ENCODE measurements around the gene FAM107A.

FAM107A gene

GRCh38 chr3:58591517-58592510 is 14.6 kb upstream of the FAM107A start:
- no peak for DNase-seq

GRCh38 chr3:58588030-58588614 is 10.9 kb upstream of the FAM107A start:
- peak; percentile 22 for DNase-seq

DNA sequence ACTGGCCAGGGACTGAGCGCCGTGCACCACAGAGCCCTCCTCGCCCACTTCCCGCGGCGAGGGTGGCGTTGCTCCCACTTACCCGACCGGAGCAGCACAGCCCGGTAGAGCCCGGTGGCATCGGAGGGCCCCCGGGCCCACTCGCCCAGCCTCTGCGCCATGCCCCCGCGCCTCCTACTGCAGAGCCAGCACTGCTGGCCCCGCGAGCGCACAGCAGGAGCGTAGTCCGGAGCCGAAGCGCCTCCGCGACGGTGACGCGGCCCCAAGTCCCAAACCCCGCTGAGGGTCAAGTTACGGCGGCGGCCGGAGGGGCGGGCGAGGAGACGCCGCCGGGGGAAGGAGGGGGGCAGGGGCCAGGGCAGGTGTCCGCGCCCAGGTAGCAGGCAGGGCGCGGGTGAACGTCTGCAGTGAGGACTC is 9.6 kb upstream of the FAM107A start:
- no peak for DNase-seq

DNA sequence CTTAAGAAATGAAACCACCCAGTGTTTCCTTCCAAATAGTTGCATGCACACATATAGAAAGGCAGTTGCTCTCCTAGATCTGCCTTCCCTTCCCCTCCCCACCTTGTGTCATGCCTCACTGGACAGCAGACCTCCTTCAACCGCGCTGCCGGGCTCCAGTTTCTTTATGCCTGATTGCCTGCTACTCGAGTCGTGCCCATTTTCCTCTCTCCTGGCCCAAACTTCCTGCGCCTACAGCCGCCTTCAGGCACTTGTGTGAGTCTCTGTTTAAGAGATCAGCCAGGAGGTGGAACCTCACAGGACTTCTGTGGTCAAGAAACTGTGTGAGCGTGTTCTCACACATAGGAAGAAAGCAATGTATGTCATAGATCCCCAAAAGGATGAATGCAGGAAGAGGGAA is 8.8 kb upstream of the FAM107A start:
- no peak for DNase-seq

DNA sequence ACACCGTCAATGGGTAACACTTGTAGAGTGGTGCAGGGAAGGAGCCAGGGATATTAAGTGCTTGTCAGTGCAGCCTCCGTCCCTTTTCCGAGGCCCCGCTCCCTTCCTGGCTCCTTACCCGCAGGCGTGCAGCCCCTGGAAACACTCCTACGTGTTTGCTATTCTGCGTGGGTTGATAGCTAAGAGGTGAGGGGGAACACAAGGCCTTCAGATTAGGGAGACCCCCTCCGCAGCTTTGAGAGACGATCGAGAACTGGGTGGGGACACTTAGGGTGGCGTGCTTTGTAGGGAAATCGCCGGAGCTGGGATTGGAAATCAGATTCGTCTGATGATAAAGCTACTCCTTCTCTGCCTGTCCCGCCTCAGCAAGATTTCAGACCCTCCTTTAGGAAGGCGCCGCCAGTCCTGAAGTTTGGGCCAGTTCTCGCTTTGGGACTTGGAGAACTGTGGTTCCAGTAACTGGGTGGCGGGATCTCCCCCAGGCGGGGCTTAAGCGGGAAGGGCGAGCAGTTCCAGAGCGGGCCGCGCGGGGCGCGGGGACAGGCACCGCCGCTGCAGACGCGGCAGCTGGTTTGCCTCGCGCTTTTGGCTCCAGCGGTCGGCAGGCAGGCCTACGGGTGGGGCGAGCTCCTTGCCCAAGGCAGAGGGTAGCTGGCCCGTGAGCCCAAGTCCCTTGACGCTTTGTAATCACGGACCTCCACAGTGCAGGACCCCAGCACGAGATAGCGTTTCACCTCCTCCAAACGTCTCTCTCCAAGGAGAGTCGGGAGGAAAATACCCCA is 8.0 kb upstream of the FAM107A start:
- peak; percentile 33 for DNase-seq

GRCh38 chr3:58584690-58585004 is 7.5 kb upstream of the FAM107A start:
- DNase-seq, result no peak

- DNase-seq, result no peak
These were observed 4.3 kb upstream of the FAM107A start for GRCh38 chr3:58581328-58582091.

GRCh38 chr3:58580826-58581327 is 3.7 kb upstream of the FAM107A start:
- DNase-seq, result no peak

GRCh38 chr3:58578873-58579272 is 1.7 kb upstream of the FAM107A start:
- DNase-seq, result no peak

GRCh38 chr3:58576716-58577115 is 475 bp downstream of the FAM107A start:
- DNase-seq, result no peak

GRCh38 chr3:58575971-58576652 is 1.1 kb downstream of the FAM107A start:
- DNase-seq, result no peak

DNA sequence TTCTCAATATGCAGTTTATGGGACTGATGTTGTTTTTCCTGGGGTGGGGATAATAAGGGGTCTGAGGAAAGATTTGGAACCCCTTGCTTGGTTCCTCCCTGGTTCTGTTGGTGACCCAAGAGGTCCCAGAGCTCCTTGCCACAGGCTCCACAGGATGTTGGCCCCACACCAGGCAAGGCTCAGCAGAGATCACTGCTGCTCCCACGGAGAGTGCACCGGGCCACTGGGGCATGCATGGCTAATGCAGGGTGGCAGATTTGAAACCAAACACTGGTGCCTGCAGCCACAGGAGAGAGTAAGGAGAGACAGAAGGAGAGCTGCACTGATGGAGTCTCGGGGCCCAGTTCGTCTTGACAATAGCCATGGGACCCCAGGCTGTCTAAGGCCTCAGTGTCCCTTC is 2.5 kb downstream of the FAM107A start:
- no peak for DNase-seq

GRCh38 chr3:58574106-58574505 is 3.1 kb downstream of the FAM107A start:
- DNase-seq, result no peak

DNA sequence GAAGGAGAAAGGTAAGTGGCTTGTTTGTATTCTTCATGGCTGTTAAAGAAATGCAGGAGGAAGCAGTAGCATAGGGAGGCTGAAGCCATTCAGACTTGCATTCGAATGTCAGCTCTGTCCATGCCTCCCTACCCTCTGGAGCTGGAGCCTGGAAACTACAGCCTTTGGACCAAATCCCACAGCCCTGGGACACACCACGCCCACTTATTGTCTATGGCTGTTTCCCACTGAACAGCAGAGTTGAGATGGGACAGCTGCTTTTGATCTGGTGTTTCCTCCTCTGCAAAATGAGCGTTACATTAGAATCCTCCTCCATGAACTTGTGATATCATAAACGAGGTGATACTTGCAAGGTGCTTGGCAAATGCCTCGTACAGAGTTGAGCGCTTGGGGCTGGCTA is 3.6 kb downstream of the FAM107A start:
- no peak for DNase-seq

- no peak for DNase-seq
These were observed 4.5 kb downstream of the FAM107A start for GRCh38 chr3:58572634-58573230.

DNA sequence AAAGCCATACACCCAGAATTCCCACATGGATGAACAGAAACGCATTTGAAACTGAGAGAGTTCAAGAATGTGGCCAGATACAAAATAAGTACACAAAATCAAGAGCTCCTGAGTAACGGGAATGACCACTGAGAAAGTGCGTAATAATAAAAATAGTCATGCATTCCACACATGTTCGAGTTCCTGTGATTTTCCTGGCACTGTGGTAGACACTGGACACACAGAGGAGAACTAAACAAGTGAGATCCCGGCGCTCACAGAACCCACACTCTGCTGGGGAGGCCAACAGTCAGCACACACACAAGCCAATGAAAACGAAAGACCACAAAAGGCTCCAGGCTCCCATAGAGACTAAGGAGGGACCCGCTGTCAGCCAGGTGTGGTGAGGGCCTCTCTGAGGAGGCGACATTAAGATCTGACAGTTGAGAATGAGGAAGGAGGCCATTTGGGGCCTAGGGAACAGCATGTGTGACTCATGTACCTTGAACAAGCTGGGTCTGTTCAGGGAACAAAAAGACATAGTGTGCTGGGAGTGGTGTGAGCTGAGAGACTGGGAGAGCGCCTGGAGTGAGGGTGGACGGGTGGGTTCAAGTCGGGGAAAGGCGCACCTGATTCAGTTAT is 5.1 kb downstream of the FAM107A start:
- DNase-seq, result no peak

DNA sequence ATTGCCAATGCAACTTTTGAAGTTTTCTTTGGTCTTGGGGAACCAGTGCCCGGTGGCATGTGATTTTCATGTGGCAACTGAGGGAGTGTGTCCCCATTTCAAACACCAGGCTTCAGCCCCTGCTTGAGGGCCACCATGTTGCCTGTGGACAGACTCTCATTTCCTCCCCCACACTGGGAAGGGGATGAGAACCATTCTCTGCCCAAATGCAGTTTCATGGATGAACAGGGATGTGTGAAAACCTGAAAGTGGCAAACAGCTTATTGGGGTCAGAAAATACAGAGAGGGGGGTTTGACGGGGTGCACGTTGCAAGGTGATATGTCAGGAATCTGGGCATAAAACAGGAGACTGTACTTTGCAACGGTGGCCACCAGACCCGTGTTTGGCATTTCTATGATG is 6.3 kb downstream of the FAM107A start:
- no peak for DNase-seq

- DNase-seq, result no peak
These were observed 7.7 kb downstream of the FAM107A start for GRCh38 chr3:58569287-58570001.

GRCh38 chr3:58568572-58569286 is 8.5 kb downstream of the FAM107A start:
- DNase-seq, result peak; percentile 50

- no peak for DNase-seq
These were observed 10.0 kb downstream of the FAM107A start for GRCh38 chr3:58567251-58567515.
